ENCODE data around the gene DNAH6.

The DNAH6 gene

DNA sequence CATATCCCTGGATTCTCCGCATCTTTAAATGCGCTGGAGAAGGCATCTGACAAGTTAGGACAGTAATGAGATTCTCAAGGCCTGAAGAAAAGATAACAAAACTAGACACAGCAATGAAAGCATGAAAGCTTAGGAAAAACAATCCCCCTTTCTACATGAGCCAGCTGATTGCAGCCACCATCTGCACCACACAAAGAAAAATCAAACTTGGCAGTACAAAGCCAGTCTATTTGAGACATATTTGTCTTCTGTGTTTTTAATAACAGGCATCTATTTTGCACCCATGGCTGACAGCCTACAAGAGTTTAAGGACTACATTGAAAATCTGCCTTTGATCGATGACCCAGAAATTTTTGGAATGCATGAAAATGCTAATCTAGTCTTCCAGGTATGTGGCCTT, 281.0 kb downstream of the DNAH6 start:
- DNase-seq (ENCODE audit: low read depth in 1 of 2, low spot score in 1 of 2): no peak

DNA sequence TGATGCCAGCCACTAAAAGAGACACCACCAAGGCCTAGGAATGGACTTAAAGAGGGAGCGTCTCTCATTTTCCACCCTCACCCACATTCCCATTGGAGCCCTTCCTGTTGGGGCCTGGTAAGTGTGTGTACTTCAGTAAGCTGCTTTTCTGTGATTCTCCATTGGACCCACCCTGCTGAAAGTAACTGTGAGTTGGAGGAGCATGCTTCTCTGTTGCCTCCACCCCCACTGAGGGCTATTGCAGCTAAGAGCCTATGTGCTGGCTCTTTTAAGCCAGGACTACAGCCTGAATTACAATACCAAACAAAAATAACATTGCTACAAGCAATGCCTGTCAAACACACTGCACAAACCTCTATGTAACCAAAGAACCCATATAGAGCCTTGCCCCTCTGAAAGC, 283.5 kb downstream of the DNAH6 start:
- no peak for DNase-seq (ENCODE audit: low read depth in 1 of 2, low spot score in 1 of 2)

DNA sequence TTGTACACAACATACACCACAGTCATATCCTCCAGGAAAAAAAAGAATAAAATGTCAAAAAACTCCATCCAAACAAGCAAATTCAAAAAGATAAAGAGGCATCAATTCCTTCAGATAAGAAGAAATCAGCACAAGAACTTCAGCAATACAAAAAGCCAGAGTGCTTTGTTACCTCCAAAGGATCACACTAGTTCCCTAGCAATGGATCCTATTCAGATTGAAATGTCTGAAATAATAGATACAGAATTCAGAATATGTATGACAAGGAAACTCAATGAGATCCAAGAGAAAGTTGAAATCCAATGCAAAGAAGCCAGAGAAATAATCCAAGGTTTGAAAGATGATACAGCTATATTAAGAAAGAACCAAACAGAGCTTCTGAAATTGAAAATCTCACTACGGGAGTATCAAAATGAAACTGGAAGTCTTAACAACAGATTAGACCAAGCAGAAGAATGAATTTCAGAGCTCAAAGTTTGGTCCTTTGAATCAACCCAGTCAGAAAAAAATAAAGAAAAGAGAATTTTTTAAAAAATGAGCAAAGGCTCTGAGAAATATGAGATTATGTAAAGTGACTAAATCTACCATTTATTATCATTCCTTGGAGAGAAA, 284.0 kb downstream of the DNAH6 start:
- no peak for DNase-seq (ENCODE audit: low read depth in 1 of 2, low spot score in 1 of 2)

DNA sequence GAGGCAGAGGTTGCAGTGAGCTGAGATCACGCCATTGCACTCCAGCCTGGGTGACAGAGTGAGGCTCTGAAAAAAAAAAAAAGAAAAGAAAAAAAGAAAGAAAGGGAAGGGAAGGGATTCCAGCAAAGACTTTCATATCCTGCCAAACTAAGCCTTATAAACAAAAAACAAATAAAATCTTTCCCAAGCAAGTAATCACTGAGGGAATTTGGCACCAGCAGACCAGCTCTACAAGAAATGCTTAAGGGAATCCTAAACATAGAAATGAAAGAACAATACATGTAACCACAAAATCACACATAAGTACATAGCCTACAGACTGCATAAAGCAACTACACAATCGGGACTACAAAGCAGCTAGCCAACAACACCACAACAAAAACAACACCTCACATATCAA, 285.5 kb downstream of the DNAH6 start:
- DNase-seq (ENCODE audit: low read depth in 1 of 2, low spot score in 1 of 2): no peak

DNA sequence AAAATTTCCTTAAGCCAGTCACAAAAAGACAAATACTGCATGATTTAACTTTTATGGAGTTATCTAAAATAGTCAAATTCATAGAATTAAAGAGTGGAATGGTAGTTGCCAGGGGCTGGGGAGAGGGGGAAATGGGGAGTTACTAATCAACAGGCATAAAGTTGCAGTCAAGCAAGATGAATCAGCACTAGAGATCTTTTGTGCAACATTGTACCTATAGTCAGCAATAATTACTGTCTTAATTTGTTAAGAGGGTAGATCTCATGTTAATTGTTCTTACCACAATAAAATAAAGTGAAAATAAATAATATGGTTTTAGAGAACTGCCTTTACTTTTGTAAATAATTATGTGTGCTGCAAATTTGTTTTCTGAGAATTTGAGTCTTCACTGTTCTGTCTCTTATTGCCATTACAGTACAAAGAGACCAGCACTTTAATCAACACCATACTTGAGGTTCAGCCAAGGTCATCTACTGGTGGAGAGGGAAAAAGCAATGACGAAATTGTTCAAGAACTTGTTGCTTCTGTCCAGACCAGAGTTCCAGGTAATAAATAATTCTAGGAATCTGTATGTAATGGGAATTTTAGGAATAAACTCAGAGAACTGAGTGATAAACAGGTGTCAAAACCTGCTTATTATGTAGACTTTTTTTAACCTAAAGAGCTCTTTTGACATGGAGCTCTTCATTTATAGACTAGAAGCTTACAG, 289.1 kb downstream of the DNAH6 start:
- no peak for DNase-seq (ENCODE audit: low read depth in 1 of 2, low spot score in 1 of 2)

DNA sequence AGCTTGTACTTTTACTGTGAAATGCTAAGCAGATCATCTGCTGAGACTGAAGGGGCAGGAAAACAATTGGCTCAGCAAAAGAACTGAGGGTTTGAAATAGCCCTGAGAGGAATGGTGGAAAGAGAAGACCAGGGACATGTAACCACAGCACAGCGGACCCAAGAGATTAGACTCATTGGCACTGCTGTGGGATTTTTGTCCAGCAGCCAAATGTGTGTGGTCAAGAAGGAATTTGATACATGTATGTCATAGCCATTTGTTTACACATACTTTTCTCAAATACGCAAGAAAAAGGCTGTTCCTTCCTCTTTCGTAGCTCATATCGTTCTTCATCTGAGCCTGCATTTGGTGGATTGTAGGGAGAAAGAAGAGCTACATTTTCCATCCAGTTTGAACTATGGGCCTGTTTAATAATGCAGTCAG, 290.8 kb downstream of the DNAH6 start:
- no peak for DNase-seq (ENCODE audit: low read depth in 1 of 2, low spot score in 1 of 2)

DNA sequence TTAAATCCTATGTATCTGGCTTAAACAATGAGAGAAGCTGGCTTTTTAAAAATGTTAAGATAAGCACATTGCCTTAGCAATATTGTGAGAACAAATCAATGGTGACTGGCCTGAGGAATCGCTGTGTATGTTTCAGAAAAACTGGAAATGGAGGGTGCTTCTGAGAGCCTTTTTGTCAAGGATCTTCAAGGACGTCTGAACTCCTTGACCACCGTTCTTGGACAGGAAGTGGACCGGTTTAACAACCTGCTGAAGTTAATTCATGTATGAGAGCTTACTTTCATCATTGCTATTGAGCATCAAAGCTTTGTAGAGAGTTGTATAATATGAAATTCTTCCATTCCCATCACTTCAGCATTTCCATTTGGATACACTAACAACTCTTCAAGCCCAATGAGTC, 292.0 kb downstream of the DNAH6 start:
- no peak for DNase-seq (ENCODE audit: low read depth in 1 of 2, low spot score in 1 of 2)

DNA sequence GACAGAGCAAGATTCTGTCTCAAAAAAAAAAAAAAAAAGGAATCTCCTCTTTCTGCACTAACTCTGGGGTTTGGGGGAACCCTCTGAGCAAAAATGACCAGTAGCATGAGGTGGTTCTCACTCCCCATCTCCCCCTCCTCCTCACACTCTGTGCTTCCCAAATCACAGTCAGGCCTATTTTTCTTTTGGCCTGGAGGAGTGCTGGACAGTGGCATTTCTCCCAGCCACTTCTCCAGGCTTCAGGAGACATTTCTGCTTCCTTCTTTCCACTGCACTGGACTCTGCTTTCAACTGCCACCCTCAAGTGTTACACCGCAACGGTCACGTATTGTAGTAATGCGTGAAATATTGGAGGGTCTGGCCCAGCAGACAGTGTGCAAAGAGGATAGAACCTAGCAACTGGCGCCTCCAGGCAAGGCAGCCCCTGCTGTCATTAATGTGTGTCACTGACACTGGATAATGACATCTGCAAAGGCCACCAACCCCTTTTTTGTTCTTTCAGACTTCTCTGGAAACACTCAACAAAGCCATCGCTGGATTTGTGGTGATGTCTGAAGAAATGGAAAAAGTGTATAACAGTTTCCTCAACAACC, 295.6 kb downstream of the DNAH6 start:
- no peak for DNase-seq (ENCODE audit: low read depth in 1 of 2, low spot score in 1 of 2)

DNA sequence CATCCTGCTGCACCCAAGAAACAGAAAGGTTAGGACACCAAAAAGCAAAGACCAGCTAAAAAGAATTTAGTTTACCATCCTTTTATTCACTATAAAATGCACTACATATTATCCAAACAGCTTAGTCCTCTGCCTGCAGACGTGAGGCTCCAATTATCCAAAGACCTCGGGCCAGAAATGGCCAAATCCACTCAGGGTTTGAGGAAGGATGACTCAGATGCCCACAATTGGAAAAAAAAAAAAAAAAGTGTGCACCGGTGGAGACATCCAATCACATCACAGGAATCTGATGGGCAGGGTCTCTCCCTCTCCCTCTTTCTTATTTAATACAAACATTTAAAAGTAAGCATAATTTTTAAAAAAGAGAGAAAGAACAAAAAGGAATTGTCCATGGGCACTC, 298.8 kb downstream of the DNAH6 start:
- no peak for DNase-seq (ENCODE audit: low read depth in 1 of 2, low spot score in 1 of 2)

DNA sequence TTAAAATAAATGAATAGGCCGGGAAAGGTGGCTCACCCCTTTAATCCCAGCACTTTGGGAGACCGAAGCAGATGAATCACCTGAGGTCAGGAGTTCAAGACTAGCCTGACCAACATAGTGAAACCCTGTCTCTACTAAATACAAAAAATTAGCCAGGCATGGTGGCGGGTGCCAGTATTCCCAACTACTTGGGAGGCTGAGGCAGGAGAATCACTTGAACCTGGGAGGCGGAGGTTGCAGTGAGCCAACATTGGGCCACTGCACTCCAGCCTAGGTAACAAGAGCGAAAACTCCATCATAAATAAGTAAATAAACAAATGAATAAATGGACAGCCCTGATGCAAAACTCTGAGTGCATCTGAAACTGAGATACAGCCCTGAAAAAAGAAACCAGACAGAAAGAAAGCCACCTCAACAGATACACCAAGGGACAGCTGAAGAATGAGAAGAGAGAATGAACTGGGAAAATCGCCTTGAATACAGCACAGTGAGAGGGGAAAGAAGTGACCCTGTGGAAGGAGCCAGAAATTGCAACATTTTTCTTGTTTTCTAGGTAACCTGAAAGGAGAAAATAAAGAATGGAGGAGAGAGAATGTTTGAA, 300.2 kb downstream of the DNAH6 start:
- DNase-seq (ENCODE audit: low read depth in 1 of 2, low spot score in 1 of 2): no peak

DNA sequence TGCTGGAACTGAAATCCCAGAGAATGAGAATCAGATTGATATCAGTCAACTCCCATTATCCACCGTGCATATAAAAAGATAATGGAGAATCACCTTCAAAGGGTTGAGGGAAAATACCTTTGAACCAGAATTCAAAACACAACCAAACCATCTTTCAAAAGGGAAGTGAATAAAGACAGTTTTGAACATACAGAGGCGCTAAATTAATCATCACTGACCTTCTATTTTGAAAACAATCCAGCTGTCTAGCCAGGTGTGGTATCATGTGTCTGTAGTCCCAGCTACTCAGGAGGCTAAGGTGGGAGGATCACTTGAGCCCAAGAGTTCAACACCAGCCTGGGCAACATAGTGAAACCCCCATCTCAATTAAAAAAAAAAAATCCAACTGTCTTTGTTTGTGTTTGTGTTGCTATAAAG, 300.9 kb downstream of the DNAH6 start:
- DNase-seq (ENCODE audit: low read depth in 1 of 2, low spot score in 1 of 2): no peak

DNA sequence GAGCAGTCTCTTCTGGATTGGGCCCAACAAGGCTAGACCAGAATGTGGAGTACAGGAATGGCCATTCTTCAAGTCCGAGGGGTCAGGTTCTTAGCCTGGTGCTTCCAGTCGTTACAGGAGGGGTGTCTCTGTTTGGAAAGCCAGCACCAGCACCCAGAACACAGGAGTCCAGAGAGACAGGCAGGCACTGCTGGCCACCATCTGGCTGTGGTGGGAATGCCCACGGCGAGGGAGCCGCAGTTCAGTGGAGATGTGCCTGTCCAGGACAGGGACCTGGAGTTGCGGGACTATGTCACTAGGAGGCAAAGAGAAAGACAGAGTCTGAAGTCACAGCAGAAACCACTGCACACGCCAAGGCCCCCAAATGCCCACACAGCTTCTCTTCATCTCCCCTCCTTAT, 305.5 kb downstream of the DNAH6 start:
- DNase-seq (ENCODE audit: low read depth in 1 of 2, low spot score in 1 of 2): no peak

DNA sequence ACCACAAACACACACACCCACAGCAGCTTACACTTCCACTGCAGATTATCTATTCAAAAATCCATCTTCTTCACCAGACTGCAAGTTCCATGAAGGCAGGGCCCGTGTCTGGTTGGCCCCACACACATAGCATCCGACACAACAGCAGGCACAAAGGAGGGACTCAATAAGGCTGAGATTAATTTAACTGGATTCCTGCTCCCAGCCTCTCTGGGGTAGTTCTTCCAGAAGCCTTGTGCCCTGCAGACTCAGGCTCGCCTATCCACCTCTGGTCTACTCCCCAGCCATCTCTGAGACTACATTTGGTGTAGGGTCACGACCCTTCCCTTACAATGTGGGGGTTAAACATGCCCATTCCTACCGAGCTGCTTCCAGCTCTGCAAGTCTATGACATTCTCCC, 306.9 kb downstream of the DNAH6 start:
- DNase-seq (ENCODE audit: low read depth in 1 of 2, low spot score in 1 of 2): no peak

DNA sequence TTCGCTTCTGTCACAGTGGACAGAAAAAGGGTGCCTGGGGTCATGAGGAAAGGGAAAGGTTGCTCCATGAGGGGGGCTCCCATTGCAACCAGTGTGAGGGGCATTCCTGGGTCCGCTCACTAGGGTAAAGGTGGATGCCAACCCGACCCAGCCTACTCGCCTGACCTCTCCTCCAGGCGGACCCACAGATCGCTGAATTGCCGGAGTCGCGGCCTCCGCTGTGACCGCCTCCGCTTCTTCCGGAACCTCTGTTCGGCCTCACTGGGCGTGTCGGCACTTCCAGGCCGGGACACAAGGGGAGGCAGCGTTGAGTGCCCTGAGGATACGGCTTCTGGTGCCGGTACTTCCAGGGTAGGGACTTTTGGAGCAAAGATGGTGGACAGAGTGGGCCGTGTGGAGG, 307.5 kb downstream of the DNAH6 start:
- DNase-seq (ENCODE audit: low read depth in 1 of 2, low spot score in 1 of 2): no peak

DNA sequence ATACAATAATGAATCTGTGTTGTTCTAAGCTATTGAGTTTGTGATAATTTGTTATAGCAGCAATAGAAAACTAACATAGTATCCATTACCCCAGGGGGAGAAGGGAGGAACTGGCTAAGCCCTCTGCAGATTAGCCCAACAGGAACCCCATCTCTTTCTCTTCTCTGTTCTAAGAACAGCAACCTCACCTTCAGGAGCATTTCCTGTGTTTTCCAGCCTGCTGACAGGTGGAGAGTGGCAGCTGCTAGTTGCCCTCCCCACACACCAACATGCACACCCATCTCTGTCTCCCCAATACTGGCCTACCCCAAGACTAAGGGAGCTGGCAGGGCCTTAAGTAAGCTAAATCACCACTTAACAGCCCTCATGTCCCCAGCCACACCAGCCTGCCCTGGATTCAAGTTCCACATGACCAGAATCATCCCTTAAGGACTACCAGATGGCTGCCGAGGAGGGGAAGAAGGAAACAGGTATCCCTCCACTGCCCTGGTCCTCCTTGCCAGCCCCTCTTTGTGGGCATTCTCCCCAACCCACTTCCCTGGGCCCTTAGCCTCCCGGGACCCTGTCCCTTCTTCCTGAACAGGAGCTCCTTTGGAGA, 311.8 kb downstream of the DNAH6 start:
- DNase-seq (ENCODE audit: low read depth in 1 of 2, low spot score in 1 of 2): no peak

DNA sequence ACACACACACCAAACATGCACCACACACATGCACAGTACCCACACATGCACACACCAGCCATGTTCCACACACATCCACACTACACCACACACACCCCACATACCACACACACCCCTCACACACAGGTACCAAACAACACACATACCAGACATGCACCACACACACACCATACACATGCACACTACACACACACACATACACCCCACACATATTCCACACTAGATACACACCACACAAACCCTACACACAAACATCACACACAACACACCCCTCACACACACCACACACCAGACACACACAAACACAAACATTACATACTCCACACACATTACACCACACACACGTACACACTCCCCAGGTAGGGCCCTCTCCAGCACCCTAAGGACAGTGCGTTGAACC, 313.4 kb downstream of the DNAH6 start:
- DNase-seq (ENCODE audit: low read depth in 1 of 2, low spot score in 1 of 2): no peak

DNA sequence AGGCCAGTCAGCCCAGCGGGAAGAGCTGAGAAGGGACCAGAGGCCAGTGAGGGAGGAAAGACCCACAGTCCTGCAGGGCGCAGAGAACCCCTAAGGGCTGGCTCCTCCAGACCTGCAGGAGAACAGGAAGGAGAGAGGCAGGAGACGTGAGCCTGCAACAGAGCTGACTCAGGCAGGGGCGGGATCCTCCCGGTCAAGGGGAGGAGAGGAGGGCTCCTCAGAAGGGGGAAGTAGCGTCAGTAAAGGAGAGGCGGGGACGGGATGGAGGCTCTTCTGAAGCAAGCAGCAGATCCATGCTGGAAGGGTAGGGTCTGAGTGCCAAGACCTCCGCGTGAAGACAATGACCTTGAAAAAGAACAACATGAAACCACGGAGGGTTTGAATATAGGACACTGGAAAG, 313.8 kb downstream of the DNAH6 start:
- DNase-seq (ENCODE audit: low read depth in 1 of 2, low spot score in 1 of 2): no peak

DNA sequence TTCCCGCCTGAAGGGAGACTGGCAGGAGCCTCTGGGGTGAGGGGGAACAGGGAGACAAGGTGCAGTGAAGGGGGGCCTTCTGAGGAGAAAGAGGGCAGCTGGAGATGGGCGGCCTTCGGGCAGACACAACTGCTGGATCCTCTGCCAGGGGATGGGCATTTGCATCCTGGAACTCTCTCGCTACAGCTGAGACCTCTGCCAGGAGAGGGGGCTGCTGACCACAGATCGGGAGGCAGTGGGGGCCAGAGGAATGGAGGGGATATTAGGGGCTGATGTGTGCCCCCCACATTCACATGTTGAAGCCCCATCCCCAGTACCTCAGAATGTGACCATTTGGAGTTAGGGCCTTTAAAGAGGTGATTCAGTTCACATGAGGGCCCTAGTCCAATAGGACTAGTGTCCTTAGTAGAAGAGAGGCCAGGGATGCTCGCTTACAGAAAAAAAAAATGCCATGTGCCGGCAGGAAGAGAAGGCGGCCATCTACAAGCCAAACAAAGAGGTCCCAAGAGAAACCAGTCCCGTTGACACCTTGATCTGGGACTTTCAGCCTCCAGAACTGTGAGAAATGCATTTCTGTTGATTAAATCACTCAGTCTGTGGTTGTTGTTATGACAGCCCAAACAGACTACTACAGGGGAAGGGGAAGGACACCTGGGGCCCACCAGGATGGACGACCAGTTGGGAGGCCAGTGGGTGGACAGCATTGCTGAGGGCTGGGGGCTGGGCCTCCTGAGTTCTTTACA, 314.6 kb downstream of the DNAH6 start:
- DNase-seq (ENCODE audit: low read depth in 1 of 2, low spot score in 1 of 2): no peak

DNA sequence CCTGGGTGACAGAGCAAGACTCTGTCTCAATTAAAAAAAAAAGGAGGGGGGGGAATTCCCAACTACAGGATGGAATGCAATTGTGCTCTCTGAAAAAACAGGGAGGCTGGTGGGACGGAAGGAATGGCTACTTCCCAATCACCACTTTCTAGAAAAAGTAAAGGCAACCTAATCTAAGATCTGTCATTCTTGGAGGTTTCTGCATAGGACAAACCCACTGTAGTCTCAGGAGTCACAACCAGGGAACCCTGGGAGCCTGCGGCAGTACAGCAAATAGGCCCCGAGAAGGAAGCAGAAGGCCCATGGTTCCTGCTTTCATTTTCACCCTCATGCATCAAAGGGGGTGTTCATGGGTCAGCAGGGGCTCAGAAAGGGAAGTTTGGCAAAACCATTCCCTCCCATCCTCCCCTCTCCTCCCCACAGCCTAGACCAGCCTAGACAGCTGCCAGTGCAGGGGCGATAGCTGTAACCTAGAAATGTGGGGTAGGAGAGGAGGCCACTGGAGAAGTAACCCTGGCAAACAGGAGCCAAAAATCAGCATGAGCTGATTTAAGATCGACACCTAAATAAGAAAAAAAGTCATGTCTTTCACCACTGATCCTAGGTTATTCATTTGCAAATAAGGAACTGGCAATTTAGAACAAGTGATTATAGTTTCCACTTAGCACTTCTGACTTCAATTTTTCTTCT, 316.6 kb downstream of the DNAH6 start:
- no peak for DNase-seq (ENCODE audit: low read depth in 1 of 2, low spot score in 1 of 2)

DNA sequence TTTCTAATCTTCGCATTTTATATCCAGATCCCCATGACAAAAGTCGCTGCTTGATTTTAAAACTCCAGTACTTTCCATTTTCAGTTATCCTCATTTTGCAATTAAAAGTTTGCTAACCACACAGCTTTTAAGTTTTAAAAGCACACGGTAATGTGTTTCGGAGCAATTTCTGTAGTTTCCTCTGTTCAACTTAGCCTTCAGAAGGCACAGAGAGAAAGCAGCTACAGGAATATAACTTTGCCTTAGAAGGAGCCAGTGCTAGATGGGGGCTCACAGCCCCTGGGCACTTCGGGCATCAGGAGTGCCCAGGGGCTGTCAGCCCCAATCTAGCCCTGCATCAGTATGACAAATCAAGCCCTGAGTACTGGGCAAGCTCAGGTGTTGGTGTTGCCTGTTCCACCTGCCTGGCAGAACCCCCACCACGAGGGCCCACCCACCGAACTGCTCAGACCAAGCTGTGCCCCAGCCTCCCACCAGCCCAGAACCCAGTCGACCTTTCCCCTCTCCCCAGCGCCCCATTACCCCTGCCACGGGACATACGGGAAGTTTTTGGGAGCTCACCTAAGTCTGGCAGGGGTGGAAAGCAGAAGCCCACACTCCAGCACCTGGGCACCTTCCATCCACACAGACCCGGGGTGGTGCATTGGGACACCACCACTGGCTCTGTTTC, 317.3 kb downstream of the DNAH6 start:
- no peak for DNase-seq (ENCODE audit: low read depth in 1 of 2, low spot score in 1 of 2)
